Measurements from ENCODE around the gene NIT1. TPM values are rescaled to one million over a fixed set of nuclear protein-coding genes. Genes with fewer than 3 reads are reported as not detected.

NIT1 gene
- total and polyA plus RNA-seq, 2 of the 13 experiments (the other 11 are each of a cell fraction or from before 2014, with no cell fraction given) = 22.7 to 31.0 TPM

DNA sequence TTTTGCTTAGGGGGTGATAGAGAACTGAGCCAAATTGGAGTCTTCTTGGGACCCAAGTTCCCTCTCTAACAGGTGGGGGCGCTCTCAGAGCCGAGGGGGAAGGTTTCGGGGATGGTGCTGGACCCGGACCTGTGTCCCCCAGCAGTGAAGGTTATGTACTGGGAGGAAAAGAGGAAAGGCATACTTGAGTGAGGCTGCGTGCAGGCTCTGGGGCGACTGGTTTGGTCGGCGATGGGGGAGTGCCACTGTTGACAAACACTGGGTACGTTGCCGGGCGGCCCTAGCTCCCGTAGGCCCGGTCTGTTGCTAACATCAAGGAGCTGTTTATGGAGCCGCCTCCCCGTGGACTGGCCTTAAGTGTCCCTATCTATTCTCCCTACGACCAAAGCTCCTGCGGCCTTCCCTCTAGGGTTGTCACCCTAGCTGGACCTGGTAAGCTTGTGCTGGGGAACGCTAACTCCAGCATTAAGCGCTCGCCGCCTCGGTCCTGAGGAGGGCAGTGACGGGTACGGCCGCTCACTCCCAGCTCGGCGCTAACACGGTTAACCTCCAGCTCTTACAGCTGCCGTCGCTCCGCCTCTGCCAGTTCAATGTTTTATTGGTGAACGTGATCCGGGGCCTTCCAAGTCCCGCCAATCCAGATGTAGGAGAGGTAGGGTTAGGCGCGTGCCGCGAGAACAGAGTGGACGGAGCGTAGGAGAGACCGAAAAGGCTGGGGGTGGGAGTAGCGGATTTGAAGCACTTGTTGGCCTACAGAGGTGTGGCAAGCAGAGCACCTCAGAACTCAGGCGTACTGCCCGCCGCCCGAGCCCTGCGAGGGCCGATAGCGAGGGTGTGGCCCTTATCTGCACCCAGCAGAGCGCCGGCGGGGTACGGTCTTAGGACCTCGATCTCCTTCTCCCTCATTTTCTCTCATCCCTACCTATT lies 48.1 kb downstream of the NIT1 start, which contains the start of gene PPOX (continued):
- TF ChIP-seq UBTF (CRISPR knock-in tag; IDR thresholded peaks at IDR 0.05) = peak; percentile 70; the same call in 1 of the 2 replicates
- TF ChIP-seq ZFY (CRISPR knock-in tag; IDR thresholded peaks at IDR 0.05) = peak; percentile 81
- peak; percentile 80 for TF ChIP-seq HOXA5 (CRISPR knock-in tag; IDR thresholded peaks at IDR 0.05)
- no peak for TF ChIP-seq IRF1 (CRISPR knock-in tag; IDR thresholded peaks at IDR 0.05; ENCODE audit: low read depth)
- no peak for TF ChIP-seq TBP (CRISPR knock-in tag; IDR thresholded peaks at IDR 0.05)
- TF ChIP-seq ZNF142 (CRISPR knock-in tag; IDR thresholded peaks at IDR 0.05) = peak; percentile 78; the same call in 1 of the 2 replicates
- TF ChIP-seq ZNF414 (CRISPR knock-in tag; IDR thresholded peaks at IDR 0.05) = no peak; the same call in 1 of the 2 replicates
- no peak for TF ChIP-seq ZNF792 (CRISPR knock-in tag; IDR thresholded peaks at IDR 0.05)
- peak; percentile 69 to 79 for TF ChIP-seq POLR2A (IDR thresholded peaks at IDR 0.05; ENCODE audit: insufficient read depth in 1 of 2, low read depth in 2 of 2, low read length in 2 of 2)
- no peak for TF ChIP-seq FOXM1 (CRISPR knock-in tag; IDR thresholded peaks at IDR 0.05)
- TF ChIP-seq, protein P1, sequence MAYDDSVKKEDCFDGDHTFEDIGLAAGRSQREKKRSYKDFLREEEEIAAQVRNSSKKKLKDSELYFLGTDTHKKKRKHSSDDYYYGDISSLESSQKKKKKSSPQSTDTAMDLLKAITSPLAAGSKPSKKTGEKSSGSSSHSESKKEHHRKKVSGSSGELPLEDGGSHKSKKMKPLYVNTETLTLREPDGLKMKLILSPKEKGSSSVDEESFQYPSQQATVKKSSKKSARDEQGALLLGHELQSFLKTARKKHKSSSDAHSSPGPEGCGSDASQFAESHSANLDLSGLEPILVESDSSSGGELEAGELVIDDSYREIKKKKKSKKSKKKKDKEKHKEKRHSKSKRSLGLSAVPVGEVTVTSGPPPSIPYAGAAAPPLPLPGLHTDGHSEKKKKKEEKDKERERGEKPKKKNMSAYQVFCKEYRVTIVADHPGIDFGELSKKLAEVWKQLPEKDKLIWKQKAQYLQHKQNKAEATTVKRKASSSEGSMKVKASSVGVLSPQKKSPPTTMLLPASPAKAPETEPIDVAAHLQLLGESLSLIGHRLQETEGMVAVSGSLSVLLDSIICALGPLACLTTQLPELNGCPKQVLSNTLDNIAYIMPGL (CRISPR knock-in tag; IDR thresholded peaks at IDR 0.05; ENCODE audit: borderline replicate concordance in 1 of 2, low read depth in 1 of 2) = peak; percentile 84 to 89
- no peak for TF ChIP-seq ZNF790 (CRISPR knock-in tag; IDR thresholded peaks at IDR 0.05; ENCODE audit: borderline replicate concordance)
- TF ChIP-seq, protein P2, sequence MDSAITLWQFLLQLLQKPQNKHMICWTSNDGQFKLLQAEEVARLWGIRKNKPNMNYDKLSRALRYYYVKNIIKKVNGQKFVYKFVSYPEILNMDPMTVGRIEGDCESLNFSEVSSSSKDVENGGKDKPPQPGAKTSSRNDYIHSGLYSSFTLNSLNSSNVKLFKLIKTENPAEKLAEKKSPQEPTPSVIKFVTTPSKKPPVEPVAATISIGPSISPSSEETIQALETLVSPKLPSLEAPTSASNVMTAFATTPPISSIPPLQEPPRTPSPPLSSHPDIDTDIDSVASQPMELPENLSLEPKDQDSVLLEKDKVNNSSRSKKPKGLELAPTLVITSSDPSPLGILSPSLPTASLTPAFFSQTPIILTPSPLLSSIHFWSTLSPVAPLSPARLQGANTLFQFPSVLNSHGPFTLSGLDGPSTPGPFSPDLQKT (CRISPR knock-in tag; IDR thresholded peaks at IDR 0.05; ENCODE audit: borderline replicate concordance) = no peak
- peak; percentile 62 for TF ChIP-seq HIVEP1 (CRISPR knock-in tag; IDR thresholded peaks at IDR 0.05)
- no peak for TF ChIP-seq SCMH1 (CRISPR knock-in tag; IDR thresholded peaks at IDR 0.05; ENCODE audit: borderline replicate concordance)
